Karpas-422 (cell line): ENCODE data around the gene HSH2D. TPM values are rescaled to one million over a fixed set of nuclear protein-coding genes. Genes with fewer than 3 reads are reported as not detected.

Source experiments
- DNase-seq: peaks from one replicate; pipeline ENCODE4 v3.0.0-alpha.2; 2015
- H2AFZ ChIP-seq: fragments of 200-600 bp; sonication (generic); 2 replicates; pipeline ENCODE4 v1.6.1; 2014; ENCODE audit warnings: antibody characterized with exemption, low read length, mixed read lengths
- H3K27ac ChIP-seq: fragments of 200-600 bp; sonication (generic); 2 replicates; pipeline ENCODE4 v1.5.1; 2014; ENCODE audit warnings: mild to moderate bottlenecking, low read length, moderate library complexity
- H3K27me3 ChIP-seq: fragments of 200-600 bp; sonication (generic); 2 replicates; pipeline ENCODE4 v1.6.1; 2014; ENCODE audit warnings: low read length, mixed read lengths
- H3K36me3 ChIP-seq: fragments of 200-600 bp; sonication (generic); 2 replicates; pipeline ENCODE4 v1.6.1; 2014; ENCODE audit warnings: low read length, mixed read lengths; ENCODE audit not compliant: insufficient read depth
- H3K4me1 ChIP-seq: fragments of 200-600 bp; sonication (generic); 2 replicates; pipeline ENCODE4 v1.6.1; 2014; ENCODE audit warnings: mild to moderate bottlenecking, low read length, mixed read lengths
- H3K4me2 ChIP-seq: fragments of 200-600 bp; sonication (generic); 2 replicates; pipeline ENCODE4 v1.6.1; 2014; ENCODE audit warnings: low read length, low read depth, mild to moderate bottlenecking; ENCODE audit not compliant: poor library complexity, severe bottlenecking
- H3K4me3 ChIP-seq: fragments of 200-600 bp; sonication (generic); 2 replicates; pipeline ENCODE4 v1.5.1; 2014; ENCODE audit warnings: mild to moderate bottlenecking, antibody characterized with exemption, low read length, mixed read lengths
- H3K79me2 ChIP-seq: fragments of 200-600 bp; sonication (generic); 2 replicates; pipeline ENCODE4 v1.6.1; 2014; ENCODE audit warnings: mild to moderate bottlenecking, low read length, mixed read lengths
- H3K9ac ChIP-seq: fragments of 200-600 bp; sonication (generic); 2 replicates; pipeline ENCODE4 v1.6.0; 2014; ENCODE audit warnings: low read length
- H3K9me2 ChIP-seq: fragments of 200-600 bp; sonication (generic), shearing (Covaris generic); replicated peaks from 2 replicates; pipeline ENCODE4 v1.6.0; 2014; ENCODE audit warnings: mild to moderate bottlenecking, low read length, moderate library complexity; ENCODE audit not compliant: insufficient read depth
- H3K9me3 ChIP-seq: fragments of 300-700, 200-600 bp; sonication (generic); 2 replicates; pipeline ENCODE4 v1.6.1; 2014; ENCODE audit warnings: low read length, mixed read lengths
- H4K20me1 ChIP-seq: fragments of 200-600 bp; sonication (generic); 2 replicates; pipeline ENCODE4 v1.6.1; 2014; ENCODE audit warnings: mild to moderate bottlenecking, antibody characterized with exemption, low read length, low read depth; ENCODE audit not compliant: insufficient read depth
- small RNA-seq: library from RNA; depleted of rRNA; stranded (forward); fragments of <200 nt; gene quantifications from one replicate; pipeline ENCODE3, GENCODE V24; 2014
- total RNA-seq: library from RNA; depleted of rRNA; stranded (reverse); fragments of >200 nt; shearing (Covaris generic); gene quantifications from 2 replicates; pipeline ENCODE4 v1.2.3, GENCODE V29; 2014; ENCODE audit warnings: low replicate concordance; rRNA removed

HSH2D gene
- total RNA-seq, 1 experiment from 2014 or later = 22.7 TPM

DNA sequence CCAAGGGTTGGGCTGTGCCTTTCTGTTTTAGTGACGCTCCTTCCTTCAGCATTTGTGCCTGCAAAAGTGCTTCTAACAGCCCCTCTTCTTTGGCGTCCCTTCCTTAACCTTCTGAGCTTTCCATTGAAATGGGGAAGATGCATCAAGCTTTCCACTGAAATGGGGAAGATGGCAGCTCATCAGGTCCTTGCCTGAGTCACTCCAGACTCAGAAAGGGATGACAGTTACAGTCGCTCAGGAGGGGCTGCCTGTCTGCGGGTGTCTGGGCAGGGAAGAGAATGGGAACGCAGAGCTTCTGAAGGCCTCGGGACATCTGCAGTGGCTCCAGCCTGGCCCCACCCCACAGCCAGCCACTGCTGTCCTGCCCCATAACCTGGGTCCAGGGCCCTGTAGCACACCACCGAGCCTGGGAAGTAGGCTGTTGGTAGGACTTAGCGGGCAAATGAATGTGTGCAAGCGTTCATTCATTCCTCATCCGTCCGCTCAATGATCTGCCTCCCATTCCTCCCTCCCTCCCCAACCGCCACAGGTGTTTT lies 64.1 kb downstream of the HSH2D start:
- Histone ChIP-seq H3K36me3 (peaks cover 23% of the 10 kb centered on the region), H2AFZ (no peak overlapping the region), H4K20me1 (0 out of 2 replicates have a peak, but pooled peaks cover 3% of the 10 kb centered on the region), H3K79me2 (peaks cover 18% of the 10 kb centered on the region), H3K9me2 (no peaks in the 10 kb centered on the region), H3K27ac (no peak overlapping the region), H3K4me2 (no peak overlapping the region), H3K4me1 (no peaks in the 10 kb centered on the region), H3K9me3 (no peaks in the 10 kb centered on the region), H3K9ac (no peak overlapping the region), H3K4me3 (no peak overlapping the region), H3K27me3 (no peaks in the 10 kb centered on the region)
- no peak for DNase-seq

Small RNA genes lying within 50 kb of the gene (small RNA-seq; reads per million reads assigned to genes)
- not detected for gene RF00017

Other genes with a start within 250 kb of the HSH2D start
- not detected in 2 replicates for gene CYP4F2, start 245.6 kb upstream of the HSH2D start, total RNA-seq
- gene CYP4F11, start 209.2 kb upstream of the HSH2D start, total RNA-seq = not detected in 2 replicates
- not detected in 2 replicates for gene OR10H4, start 194.7 kb upstream of the HSH2D start, total RNA-seq
- 76.7 and 76.9 TPM in 2 replicates for gene TPM4, start 67.2 kb upstream of the HSH2D start, total RNA-seq
- 30.2 and 48.8 TPM in 2 replicates for gene RAB8A, start 31.8 kb upstream of the HSH2D start, total RNA-seq
- not detected in 2 replicates for gene CIB3, start 29.8 kb downstream of the HSH2D start, total RNA-seq
- 55.7 and 92.2 TPM in 2 replicates for gene FAM32A, start 41.7 kb downstream of the HSH2D start, total RNA-seq
- 43.3 and 68.5 TPM in 2 replicates for gene AP1M1, start 54.2 kb downstream of the HSH2D start, total RNA-seq
- gene KLF2, start 181.1 kb downstream of the HSH2D start, total RNA-seq = 0.22 TPM in 1 of 2 replicates, not detected in the other